K562 (cell line): ENCODE measurements around the gene GULP1. TPM values are rescaled to one million over a fixed set of nuclear protein-coding genes. Genes with fewer than 3 reads are reported as not detected.

Experiments used
- ATAC-seq: fragments of 200-7000 bp; cut with Tn5 transposase; 3 replicates; pipeline ENCODE4 v1.9.1; 2020; ENCODE audit warnings: moderate library complexity
- BruUV-seq: library from RNA; stranded (reverse); fragments of 400-500 nt; replicated peaks from 2 replicates; lab custom pipeline; 2021; lab: Mats Ljungman, UMichigan
- CTCF ChIA-PET: fragments of 300-600 bp; formaldehyde crosslinking; extraction: SDS; loops from one replicate; lab custom pipeline; 2021; ENCODE audit warnings: low intra/inter-chr PET ratio; lab: Yijun Ruan, JAX
- POLR2A ChIA-PET: fragments of 300-600, 350-650 bp; sonication (Branson Sonifier 250); formaldehyde crosslinking; extraction: SDS; loops from one replicate; lab custom pipeline; 2021; ENCODE audit warnings: antibody characterized with exemption, inconsistent platforms; lab: Yijun Ruan, JAX
- DNase-seq, 4 experiments: peaks; one replicate each; pipeline versions ENCODE4 v3.0.0 to v3.0.0-alpha.2; 2011 to 2018; ENCODE audit warnings: low spot score in 3 of 4, mixed read lengths in 3 of 4; ENCODE audit errors: extremely low read depth in 1 of 4
- FAIRE-seq: peaks from 2 replicates; lab custom pipeline; 2011; peaks lifted over from hg19 to GRCh38; lab: Jason Lieb, UNC
- H2AFZ ChIP-seq: 2 replicates; pipeline ENCODE4 v1.6.0; 2011; ENCODE audit warnings: low read depth, low read length, control low read depth, inconsistent platforms
- H3K27ac ChIP-seq: fragments of 200-600 bp; 3 replicates; pipeline ENCODE4 v1.8.0; 2011; ENCODE audit warnings: low read depth, mild to moderate bottlenecking, control low read depth, inconsistent platforms, low read length, moderate library complexity, mixed read lengths; ENCODE audit errors: extremely low read depth
- H3K27me3 ChIP-seq, 2 experiments: fragments of 300-600 bp in 1 of 2; 2 replicates in 1 of 2; 3 replicates in 1 of 2; pipeline versions ENCODE4 v1.6.0 to v1.8.0; 2011; ENCODE audit warnings: inconsistent platforms in 2 of 2, low read length in 2 of 2, mild to moderate bottlenecking in 1 of 2, mixed read lengths in 1 of 2, moderate library complexity in 1 of 2; ENCODE audit not compliant: control insufficient read depth in 2 of 2, insufficient read depth in 2 of 2
- H3K36me3 ChIP-seq: fragments of 300-600 bp; 3 replicates; pipeline ENCODE4 v1.8.0; 2011; ENCODE audit warnings: mild to moderate bottlenecking, low read length, inconsistent platforms; ENCODE audit not compliant: control insufficient read depth, insufficient read depth
- H3K4me1 ChIP-seq, 2 experiments: fragments of 200-600 bp in 1 of 2; replicated peaks in 1 of 2; 2 replicates in 1 of 2; 3 replicates in 1 of 2; pipeline versions ENCODE4 v1.5.1 to v1.8.0; 2011; ENCODE audit warnings: inconsistent platforms in 2 of 2, low read length in 2 of 2, mild to moderate bottlenecking in 1 of 2, mixed read lengths in 1 of 2, moderate library complexity in 1 of 2; ENCODE audit not compliant: control insufficient read depth in 2 of 2, insufficient read depth in 2 of 2
- H3K4me2 ChIP-seq: 2 replicates; pipeline ENCODE4 v1.6.1; 2011; ENCODE audit warnings: low read length, control low read depth, inconsistent platforms, mixed read lengths; ENCODE audit not compliant: insufficient read depth
- H3K4me3 ChIP-seq: fragments of 200-600 bp; sonication (generic), shearing (Covaris generic); 2 replicates; pipeline ENCODE4 v1.5.1; 2016; ENCODE audit warnings: control low read depth, inconsistent platforms
- H3K79me2 ChIP-seq: fragments of 200-600 bp; 3 replicates; pipeline ENCODE4 v1.8.0; 2011; ENCODE audit warnings: low read length, inconsistent platforms; ENCODE audit not compliant: control insufficient read depth, insufficient read depth
- H3K9ac ChIP-seq, 2 experiments: 2 replicates each; pipeline versions ENCODE4 v1.6.0 to v1.6.1; 2011; ENCODE audit warnings: low read depth in 2 of 2, low read length in 2 of 2, control low read depth in 1 of 2, inconsistent platforms in 1 of 2, mild to moderate bottlenecking in 1 of 2, mixed read lengths in 1 of 2; ENCODE audit not compliant: insufficient read depth in 1 of 2
- H3K9me1 ChIP-seq: one replicate; pipeline ENCODE4 v1.6.0; 2011; ENCODE audit warnings: inconsistent platforms, mild to moderate bottlenecking, low read length, moderate library complexity; ENCODE audit not compliant: control insufficient read depth, insufficient read depth
- H3K9me3 ChIP-seq: replicated peaks from 2 replicates; pipeline ENCODE4 v1.5.1; 2011; ENCODE audit warnings: low read depth, low read length, inconsistent platforms; ENCODE audit not compliant: control insufficient read depth, insufficient read depth
- H4K20me1 ChIP-seq: replicated peaks from 2 replicates; pipeline ENCODE4 v1.6.1; 2011; ENCODE audit warnings: low read length, inconsistent platforms, mixed read lengths; ENCODE audit not compliant: control insufficient read depth, insufficient read depth
- ARHGAP35 ChIP-seq: fragments of 450-650 bp; IDR thresholded peaks from 2 replicates; pipeline ENCODE4 v1.6.1; 2018; ENCODE audit not compliant: partially characterized antibody
- FOSL1 ChIP-seq: fragments of 200-800 bp; sonication (Bioruptor generic); conservative IDR thresholded peaks from 2 replicates; pipeline ENCODE4 v1.6.1; 2016; ENCODE audit warnings: missing genetic modification characterization, missing compliant biosample characterization
- FOXJ2 ChIP-seq: fragments of 200-800 bp; sonication (Bioruptor generic); IDR thresholded peaks from 2 replicates; pipeline ENCODE4 v1.6.1; 2016; ENCODE audit warnings: missing genetic modification characterization, missing compliant biosample characterization
- HDAC1 ChIP-seq, 2 experiments: fragments of 450-650 bp; IDR thresholded peaks; 2 replicates each; pipeline ENCODE4 v1.6.1; 2016 to 2017; ENCODE audit warnings: inconsistent platforms in 1 of 2, mild to moderate bottlenecking in 1 of 2, moderate library complexity in 1 of 2
- MCM5 ChIP-seq: fragments of 450-650 bp; IDR thresholded peaks from 2 replicates; pipeline ENCODE4 v1.6.1; 2016; ENCODE audit warnings: low read depth
- MTA3 ChIP-seq: fragments of 450-650 bp; formaldehyde crosslinking; IDR thresholded peaks from 2 replicates; pipeline ENCODE4 v1.6.1; 2017; ENCODE audit warnings: mild to moderate bottlenecking, borderline replicate concordance
- MTF1 ChIP-seq: fragments of 250-450 bp; sonication (Bioruptor Pico); IDR thresholded peaks from 2 replicates; pipeline ENCODE4 v1.9.0; 2021; ENCODE audit warnings: moderate library complexity, mild to moderate bottlenecking, inconsistent platforms, borderline replicate concordance
- NFIC ChIP-seq: fragments of 450-650 bp; IDR thresholded peaks from 2 replicates; pipeline ENCODE4 v1.6.1; 2017; ENCODE audit warnings: mild to moderate bottlenecking, inconsistent platforms
- RB1 ChIP-seq: fragments of 450-650 bp; IDR thresholded peaks from 2 replicates; pipeline ENCODE4 v1.6.1; 2017; ENCODE audit warnings: low read depth, mild to moderate bottlenecking
- RBM22 ChIP-seq: fragments of 200-400 bp; formaldehyde crosslinking; IDR thresholded peaks from 2 replicates; pipeline ENCODE4 v1.6.1; 2018; ENCODE audit warnings: low read length, low read depth; ENCODE audit not compliant: poor library complexity, severe bottlenecking
- RBM25 ChIP-seq: fragments of 200-400 bp; formaldehyde crosslinking; IDR thresholded peaks from 2 replicates; pipeline ENCODE4 v1.6.1; 2018; ENCODE audit warnings: low read length, low read depth, moderate library complexity; ENCODE audit not compliant: severe bottlenecking
- TCF7 ChIP-seq: sonication (generic); IDR thresholded peaks from 2 replicates; pipeline ENCODE4 v1.6.1; 2016; ENCODE audit warnings: antibody characterized with exemption, borderline replicate concordance
- U2AF2 ChIP-seq: fragments of 200-400 bp; formaldehyde crosslinking; optimal IDR thresholded peaks from 2 replicates; pipeline ENCODE3; 2017; ENCODE audit warnings: low read depth, mild to moderate bottlenecking, low read length
- ZKSCAN8 ChIP-seq: fragments of 200-800 bp; sonication (Bioruptor generic); IDR thresholded peaks from 2 replicates; pipeline ENCODE4 v1.6.1; 2016; ENCODE audit warnings: missing genetic modification characterization, missing compliant biosample characterization
- ZNF134 ChIP-seq: fragments of 250-450 bp; sonication (Bioruptor Pico); conservative IDR thresholded peaks from 2 replicates; pipeline ENCODE4 v1.4.0; 2020
- ZNF175 ChIP-seq: fragments of 200-800 bp; sonication (Bioruptor generic); IDR thresholded peaks from 2 replicates; pipeline ENCODE4 v1.6.1; 2016; ENCODE audit warnings: low read depth, mild to moderate bottlenecking, missing genetic modification characterization, missing compliant biosample characterization
- ZNF431 ChIP-seq: sonication (generic); formaldehyde crosslinking; IDR thresholded peaks from 2 replicates; pipeline ENCODE4 v1.8.0; 2022; ENCODE audit warnings: mild to moderate bottlenecking, missing genetic modification reagents
- ZNF764 ChIP-seq: fragments of 250-450 bp; sonication (Bioruptor Pico); IDR thresholded peaks from 2 replicates; pipeline ENCODE4 v1.4.0; 2020; ENCODE audit warnings: low read depth, mild to moderate bottlenecking, moderate library complexity
- WGBS: fragments of 100-300 bp; shearing (Covaris generic); methylation state at CpG from one replicate; pipeline ENCODE4 v1.1.6; 2016; ENCODE audit warnings: low coverage, mixed read lengths; ENCODE audit not compliant: insufficient coverage; ENCODE audit errors: missing lambda C conversion rate; 5-methylcytosine and 5-hydroxymethylcytosine counted together
- in situ Hi-C: fragments of 300-500 bp; cut with MboI; formaldehyde crosslinking; loops from 4 replicates; pipeline ENCODE4 v1.15.0; 2018; ENCODE audit warnings: inconsistent platforms, mixed read lengths
- intact Hi-C: fragments of 100-400 bp; cut with micrococcal nuclease; formaldehyde crosslinking; loops from 2 replicates; pipeline ENCODE4 v1.14.2; 2022
- polyA plus RNA-seq, 8 experiments: library from polyadenylated mRNA; depleted of rRNA in 4 of 8; stranded (reverse) in 5 of 8; unstranded in 3 of 8; fragments of >200 nt; fragmentation: Nextera tagmentation in 2 of 8; fragmentation: Illumina TruSeq in 1 of 8; extraction: Ambion mirVana in 2 of 8; extraction: Trizol in 1 of 8; gene quantifications; 2 replicates each; pipeline versions ENCODE4 v1.2.1 to v1.2.3, GENCODE V29; 2011 to 2014; ENCODE audit warnings: inconsistent platforms in 1 of 8, missing spikeins in 1 of 8
- total RNA-seq, 7 experiments: library from RNA; depleted of rRNA in 6 of 7; stranded (reverse); fragments of >200 nt in 6 of 7; fragmentation: Illumina TruSeq in 2 of 7; extraction: Trizol in 2 of 7; gene quantifications; 2 replicates each; pipeline versions ENCODE4 v1.2.1 to v1.2.3, GENCODE V29; 2011 to 2021; ENCODE audit warnings: low replicate concordance in 1 of 7
- TF ChIP-seq, protein P1 (sequence below), 3 experiments: fragments of 200-800 bp in 1 of 3; sonication (Bioruptor generic) in 1 of 3; sonication (generic) in 1 of 3; formaldehyde crosslinking in 1 of 3; IDR thresholded peaks; 2 replicates each; pipeline versions ENCODE4 v1.6.1 to v1.8.0; 2016 to 2022; ENCODE audit warnings: mild to moderate bottlenecking in 2 of 3, missing compliant biosample characterization in 2 of 3, missing genetic modification characterization in 2 of 3, missing genetic modification reagents in 1 of 3

GULP1 gene
- total and polyA plus RNA-seq, 9 of the 15 experiments (the other 6 are each of a cell fraction or from before 2014, with no cell fraction given): 8.5 to 25.3 (median 19.5) TPM

DNA sequence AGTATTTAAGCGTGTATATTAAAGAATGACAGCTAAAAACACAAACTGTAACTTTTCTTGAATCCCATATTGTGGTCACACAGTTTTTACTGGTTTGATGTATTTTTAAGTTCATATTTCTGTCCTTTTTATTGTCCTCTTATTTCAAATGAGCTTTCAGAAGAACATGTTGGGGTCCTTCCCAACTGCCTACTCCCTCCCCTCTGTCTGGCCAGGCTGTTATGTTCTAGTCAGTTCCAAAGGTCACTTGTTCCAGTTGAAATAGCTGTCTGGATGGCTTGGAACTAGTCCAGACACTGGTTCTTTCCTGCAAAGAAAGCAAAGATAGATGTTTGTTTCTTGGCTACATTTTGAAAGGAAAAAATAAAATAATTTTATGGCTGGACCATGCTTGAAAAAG is 306.9 kb downstream of the GULP1 start:
- Histone ChIP-seq H3K4me2 (no peak overlapping the region), H3K36me3 (no peaks in the 10 kb centered on the region), H3K9me3 (no peaks in the 10 kb centered on the region), H3K9me1 (no peaks in the 10 kb centered on the region)
- CTCF ChIA-PET: no interaction called here
- TF ChIP-seq ZNF175: no peak
- TF ChIP-seq RBM22: no peak
- TF ChIP-seq U2AF2: no peak
- TF ChIP-seq RBM25: no peak
- TF ChIP-seq HDAC1 (IDR thresholded peaks at IDR 0.05): no peak
- no peak for TF ChIP-seq ZNF134
- TF ChIP-seq ZNF431: no peak
- TF ChIP-seq, all 486 proteins: peak for 0
- H3K27me3 ChIP-seq: no peaks in the 10 kb centered on the region
- no peaks in the 10 kb centered on the region for H4K20me1 ChIP-seq
- in situ Hi-C loops (no loop called here), intact Hi-C loops (no loop called here)
- H3K9ac ChIP-seq: no peak overlapping the region
- WGBS: 100% methylated on average over 1 of the region's 1 CpG
- H3K27ac ChIP-seq: no peak overlapping the region
- H3K4me1 ChIP-seq: no peaks in the 10 kb centered on the region
- no TSS peak for BruUV-seq
- DNase-seq: no peak
- POLR2A ChIA-PET: no interaction called here
- no peak for ATAC-seq
- H3K4me3 ChIP-seq: no peak overlapping the region
- no peaks in the 10 kb centered on the region for H3K79me2 ChIP-seq
- FAIRE-seq: no peak
- no peak overlapping the region for H2AFZ ChIP-seq

DNA sequence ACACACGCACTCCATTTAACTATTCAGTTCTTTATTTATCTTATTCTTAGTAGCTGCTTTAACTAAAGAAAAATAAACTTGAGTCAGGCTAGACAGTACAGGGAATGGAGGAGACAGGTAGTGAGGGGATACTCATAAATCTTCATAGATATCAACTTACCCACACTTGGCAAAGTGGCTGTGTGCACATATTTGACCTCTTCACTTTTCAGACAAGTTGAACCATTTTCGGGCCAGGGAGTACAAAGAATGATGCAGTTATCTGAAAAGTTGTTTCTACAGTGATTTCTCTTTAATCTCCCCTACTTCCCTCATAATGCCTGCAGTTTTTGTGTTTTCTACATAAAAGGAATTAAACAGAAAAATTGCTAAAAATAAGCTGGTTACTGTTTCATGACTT is 307.5 kb downstream of the GULP1 start:
- FAIRE-seq: no peak
- no peak for DNase-seq
- no peaks in the 10 kb centered on the region for H3K9me1 ChIP-seq
- ATAC-seq: no peak
- no peaks in the 10 kb centered on the region for H3K9me3 ChIP-seq
- H2AFZ ChIP-seq: no peak overlapping the region
- ChIA-PET CTCF (no interaction called here), POLR2A (no interaction called here)
- in situ Hi-C loops (no loop called here), intact Hi-C loops (no loop called here)
- no peak overlapping the region for H3K4me2 ChIP-seq
- WGBS: 16% methylated on average over 2 of the region's 2 CpGs
- H3K4me3 ChIP-seq: no peak overlapping the region
- H4K20me1 ChIP-seq: no peaks in the 10 kb centered on the region
- no TSS peak for BruUV-seq
- no peaks in the 10 kb centered on the region for H3K4me1 ChIP-seq
- H3K9ac ChIP-seq: no peak overlapping the region
- H3K27ac ChIP-seq: no peak overlapping the region
- H3K27me3 ChIP-seq: no peaks in the 10 kb centered on the region
- no peaks in the 10 kb centered on the region for H3K79me2 ChIP-seq
- no peaks in the 10 kb centered on the region for H3K36me3 ChIP-seq
- TF ChIP-seq, protein P1, sequence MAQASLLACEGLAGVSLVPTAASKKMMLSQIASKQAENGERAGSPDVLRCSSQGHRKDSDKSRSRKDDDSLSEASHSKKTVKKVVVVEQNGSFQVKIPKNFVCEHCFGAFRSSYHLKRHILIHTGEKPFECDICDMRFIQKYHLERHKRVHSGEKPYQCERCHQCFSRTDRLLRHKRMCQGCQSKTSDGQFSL (CRISPR knock-in tag; IDR thresholded peaks at IDR 0.05): no peak
- TF ChIP-seq, protein P1 (tag; IDR thresholded peaks at IDR 0.05): no peak
- TF ChIP-seq ZNF764 (CRISPR knock-in tag): no peak
- no peak for TF ChIP-seq TCF7
- TF ChIP-seq RB1: no peak
- no peak for TF ChIP-seq MTF1 (CRISPR knock-in tag)
- no peak for TF ChIP-seq FOXJ2 (tag)
- no peak for TF ChIP-seq NFIC
- no peak for TF ChIP-seq ARHGAP35
- TF ChIP-seq FOSL1 (tag): no peak
- TF ChIP-seq ZKSCAN8: no peak
- TF ChIP-seq MCM5: no peak
- TF ChIP-seq MTA3: no peak
